GM08714 (cell line): ENCODE measurements around the gene SLC25A52.
A peak's percentile ranks its signal among the peaks of the same experiment; 100 is the strongest.
"Not testable (repeated sequence)": the region's sequence is repeated elsewhere in the genome, so short reads cannot be mapped to it uniquely, and the experiment has no call there.

Experiments
- H3K4me3 ChIP-seq: fragments of 200-500 bp; sonication (Bioruptor generic); 2 replicates; pipeline ENCODE4 v1.5.1; 2014; ENCODE audit warnings: mild to moderate bottlenecking, low read length, inconsistent platforms
- ZNF274 ChIP-seq: IDR thresholded peaks from 2 replicates; pipeline ENCODE4 v1.6.1; 2012; ENCODE audit warnings: mild to moderate bottlenecking, low read depth, low read length

SLC25A52 gene

DNA sequence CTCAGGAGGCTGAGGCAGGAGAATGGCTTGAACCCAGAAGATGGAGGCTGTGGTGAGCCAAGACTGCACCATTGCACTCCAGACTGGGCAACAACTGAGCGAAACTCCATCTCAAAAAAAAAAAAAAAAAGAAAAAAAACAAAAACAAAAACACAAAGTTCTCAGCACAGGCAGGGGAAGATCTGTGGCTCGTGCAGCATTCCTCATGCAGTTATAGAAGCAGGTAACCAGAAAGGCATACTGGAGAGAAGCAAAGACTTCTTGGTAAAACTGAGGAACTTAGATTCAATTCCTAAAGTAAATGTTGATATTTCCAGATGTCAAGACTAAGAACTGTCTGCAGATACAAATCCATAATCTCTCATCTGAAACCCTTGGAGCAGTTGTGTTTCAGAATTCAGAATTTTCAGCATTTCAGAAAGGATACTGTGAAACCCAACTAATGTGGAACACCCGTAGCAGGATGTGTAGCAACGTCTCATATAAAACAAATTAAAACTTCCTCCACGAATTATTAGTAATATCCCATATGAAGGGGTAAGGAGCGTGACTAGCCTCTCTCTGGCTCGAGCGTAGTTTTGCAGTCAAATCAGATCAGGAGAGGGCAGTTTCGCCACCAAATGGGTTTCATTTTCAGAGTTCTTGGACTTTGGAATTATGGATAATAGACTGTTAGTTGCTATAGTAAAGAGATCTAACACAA, 13.2 kb upstream of the SLC25A52 start:
- H3K4me3 ChIP-seq, result 0 out of 2 replicates have a peak overlapping the region, but pooled peaks have one; percentile 23
- no peak for TF ChIP-seq ZNF274

DNA sequence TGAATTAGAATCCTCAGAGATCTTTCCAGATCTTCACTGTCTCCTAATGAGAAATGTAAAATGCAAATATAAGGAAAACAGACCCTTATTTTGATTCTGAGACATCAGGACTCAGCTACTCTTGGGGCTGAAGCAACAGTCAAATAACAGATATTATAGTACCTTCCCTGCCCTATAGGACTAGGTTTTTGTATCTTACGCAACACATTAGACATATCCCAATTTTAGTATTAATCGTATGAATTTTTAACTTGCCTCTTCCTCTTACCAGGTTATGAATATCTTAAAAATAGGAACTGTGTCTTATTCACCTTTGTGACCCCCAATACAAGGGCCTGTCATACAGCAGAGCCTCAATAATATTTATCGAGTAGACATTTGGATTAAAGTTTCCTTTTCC, 12.0 kb upstream of the SLC25A52 start:
- H3K4me3 ChIP-seq, result no peak overlapping the region
- no peak for TF ChIP-seq ZNF274

DNA sequence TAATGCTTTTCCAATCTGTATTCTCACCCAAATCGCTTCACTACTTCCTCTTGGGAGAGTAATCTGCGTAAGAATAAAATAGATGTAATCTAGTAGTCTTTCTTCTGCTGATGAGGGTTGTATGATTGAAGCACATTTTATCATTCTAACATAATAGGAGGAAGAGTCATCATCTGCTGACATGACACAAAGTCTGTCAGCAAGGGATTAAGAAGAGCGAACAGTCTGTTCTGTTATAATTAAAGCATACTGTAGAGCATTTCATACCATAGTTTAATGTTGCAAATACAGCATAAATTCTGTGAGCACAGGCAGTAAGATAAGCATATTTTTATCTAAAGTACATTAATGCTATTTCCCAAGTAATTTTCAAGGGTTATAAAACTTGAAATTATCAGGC, 10.4 kb downstream of the SLC25A52 start:
- TF ChIP-seq ZNF274, result no peak
- H3K4me3 ChIP-seq, result no peak overlapping the region

DNA sequence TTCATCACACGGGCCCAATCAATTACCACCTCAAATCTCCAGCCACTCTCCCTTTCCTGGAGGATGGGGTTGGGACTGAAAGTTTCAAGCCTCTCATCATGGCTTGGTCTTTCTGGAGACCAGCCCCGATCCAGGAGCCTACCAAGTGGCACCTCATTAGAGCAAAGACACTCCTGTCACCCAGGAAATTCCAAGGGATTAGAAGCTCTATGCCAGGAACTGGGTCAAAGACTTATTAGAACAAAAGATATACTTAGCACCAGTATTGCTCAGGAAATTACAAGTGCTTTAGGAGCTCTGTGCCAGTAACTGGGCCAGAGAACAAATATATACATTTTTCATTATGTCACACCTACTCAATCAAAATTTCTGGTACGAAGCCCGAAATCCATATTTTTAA, 14.3 kb downstream of the SLC25A52 start:
- H3K4me3 ChIP-seq, result no peak overlapping the region
- TF ChIP-seq ZNF274, result no peak

DNA sequence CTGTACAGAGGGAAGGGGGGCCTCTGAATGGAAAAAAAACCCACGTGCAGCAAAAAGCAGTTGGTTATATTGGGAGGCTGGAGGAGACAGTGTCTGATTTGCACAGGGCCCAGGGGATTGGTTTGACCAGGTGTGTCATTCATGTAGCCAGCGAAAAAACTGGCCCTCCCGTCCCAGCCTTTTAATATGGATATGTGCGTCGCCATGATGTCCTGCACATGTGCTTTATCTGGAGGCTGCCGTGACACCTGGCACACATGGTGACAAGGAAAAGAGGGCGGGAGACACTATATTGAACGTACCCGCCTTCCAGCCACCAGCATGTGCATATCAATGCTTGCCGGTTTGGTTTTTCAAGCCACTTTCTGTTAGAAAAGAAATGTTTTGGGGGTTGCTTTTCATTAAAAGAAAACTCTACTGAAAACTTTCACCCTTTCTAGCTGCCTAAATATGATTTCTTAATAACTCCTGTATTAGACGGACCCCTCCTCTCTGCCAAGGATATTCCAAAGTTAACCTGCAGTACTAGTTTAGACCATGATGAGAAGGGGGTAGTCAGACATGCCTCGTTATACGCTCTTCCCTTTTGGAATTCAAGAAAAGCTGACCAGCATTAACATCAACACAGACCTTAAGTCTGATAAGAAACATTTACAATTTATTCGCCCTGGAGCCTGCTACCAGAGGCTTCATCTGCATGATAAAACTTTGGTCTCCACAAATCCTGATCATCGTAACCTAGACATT, 16.2 kb downstream of the SLC25A52 start:
- no peak for TF ChIP-seq ZNF274
- no peak overlapping the region for H3K4me3 ChIP-seq

DNA sequence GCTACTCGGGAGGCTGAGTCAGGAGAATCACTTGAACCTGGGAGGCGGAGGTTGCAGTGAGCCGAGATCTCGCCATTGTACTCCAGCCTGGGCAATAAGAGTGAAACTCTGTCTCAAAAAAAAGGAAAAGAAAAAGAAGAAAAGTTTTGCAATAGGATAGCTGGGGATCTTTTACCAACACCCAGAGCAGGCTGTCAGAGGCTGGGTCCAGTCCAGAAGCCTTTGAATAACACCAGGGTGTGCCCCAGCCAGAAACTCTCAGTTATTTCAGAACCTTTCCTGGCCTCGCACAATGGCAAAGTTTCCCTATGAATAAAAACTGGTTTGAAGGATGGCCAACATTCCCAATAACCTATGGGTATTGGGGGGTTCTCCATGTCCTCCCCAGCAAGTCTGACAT, 17.1 kb downstream of the SLC25A52 start:
- H3K4me3 ChIP-seq, result not testable (repeated sequence)

DNA sequence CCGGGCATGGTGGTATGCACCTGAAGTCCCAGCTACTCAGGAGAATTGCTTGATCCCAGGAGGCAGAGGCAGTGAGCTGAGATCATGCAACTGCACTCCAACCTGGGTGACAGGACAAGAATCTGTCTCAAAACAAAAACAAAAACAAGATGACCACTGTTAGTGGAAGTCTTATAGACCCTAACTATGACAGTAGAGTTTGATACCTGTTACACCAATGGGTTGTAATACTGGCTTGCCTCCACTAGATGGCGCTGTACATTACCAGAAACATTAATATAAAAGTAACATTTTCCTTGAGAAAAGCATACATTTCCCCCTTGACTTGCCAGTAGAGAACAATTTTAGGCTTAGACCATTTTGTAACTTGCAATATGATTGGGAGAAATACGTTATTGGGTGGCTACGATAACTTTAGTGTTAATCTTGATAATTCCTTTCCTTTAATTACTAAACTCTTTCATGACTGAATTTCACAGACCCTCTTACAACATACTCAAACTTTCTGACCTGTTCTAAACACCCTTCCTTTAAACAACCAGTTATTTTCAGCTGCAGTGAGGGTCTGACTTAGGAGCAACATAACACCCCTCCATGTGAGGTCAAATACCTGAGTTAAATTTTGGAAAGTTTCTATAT, 19.5 kb downstream of the SLC25A52 start:
- TF ChIP-seq ZNF274, result no peak

GRCh38 chr18:31740180-31740579, 20.5 kb downstream of the SLC25A52 start:
- no peak for TF ChIP-seq ZNF274
- H3K4me3 ChIP-seq, result no peak overlapping the region

More for the DNA sequence above, 19.5 kb downstream of the SLC25A52 start:
- no peak overlapping the region for H3K4me3 ChIP-seq

GRCh38 chr18:31739651-31740050, 21.0 kb downstream of the SLC25A52 start:
- no peak for TF ChIP-seq ZNF274
- H3K4me3 ChIP-seq, result no peak overlapping the region

GRCh38 chr18:31738460-31739407, 21.9 kb downstream of the SLC25A52 start:
- TF ChIP-seq ZNF274, result no peak
- no peak overlapping the region for H3K4me3 ChIP-seq

DNA sequence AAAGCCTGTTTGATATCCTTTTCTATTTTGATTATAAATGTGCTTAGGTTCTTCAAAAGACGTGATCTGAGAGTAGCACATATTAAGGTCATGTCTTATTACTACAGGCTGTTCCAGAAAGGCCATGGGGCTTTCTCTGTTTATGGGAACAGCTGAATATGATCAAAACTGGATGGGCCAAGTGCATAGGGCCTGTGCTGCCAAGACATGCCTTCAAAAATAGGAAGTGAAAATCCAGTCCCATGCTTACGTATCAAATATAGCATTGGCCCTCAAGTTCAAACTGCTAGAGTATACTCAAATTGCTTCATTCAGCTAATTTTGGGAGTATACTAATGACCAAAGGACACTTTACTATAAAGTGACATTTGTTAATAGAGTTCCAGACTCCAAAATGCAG, 24.1 kb downstream of the SLC25A52 start:
- no peak for TF ChIP-seq ZNF274
- no peak overlapping the region for H3K4me3 ChIP-seq

GRCh38 chr18:31731628-31732027, 29.1 kb downstream of the SLC25A52 start:
- H3K4me3 ChIP-seq, result no peak overlapping the region
- TF ChIP-seq ZNF274, result no peak

DNA sequence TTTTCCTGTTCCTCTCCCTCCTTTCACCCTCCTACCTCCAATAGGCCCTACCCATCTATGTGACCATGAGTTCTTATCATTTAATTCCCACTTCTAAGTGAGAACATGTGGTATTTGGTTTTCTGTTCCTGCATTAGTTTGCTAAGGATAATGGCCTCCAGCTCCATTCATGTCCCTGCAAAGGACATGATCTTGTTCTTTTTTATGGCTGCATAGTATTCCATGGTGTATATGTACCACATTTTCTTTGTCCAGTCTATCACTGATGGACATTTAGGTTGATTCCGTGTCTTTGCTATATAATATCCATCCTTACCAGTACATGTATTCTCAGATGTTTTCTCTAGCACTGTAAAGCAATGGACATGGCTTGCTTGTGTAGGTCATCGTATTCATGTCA, 31.5 kb downstream of the SLC25A52 start:
- H3K4me3 ChIP-seq, result not testable (repeated sequence)

GRCh38 chr18:31723990-31724711, 36.5 kb downstream of the SLC25A52 start:
- TF ChIP-seq ZNF274, result no peak
- H3K4me3 ChIP-seq, result peak overlapping the region; percentile 45; the same call in 1 of the 2 replicates
